Smooth muscle cell (in vitro differentiated cells): ENCODE measurements around the gene MPZ. TPM values are rescaled to one million over a fixed set of nuclear protein-coding genes. Genes with fewer than 3 reads are reported as not detected.

Experiments used
- DNase-seq: peaks from one replicate; lab custom pipeline; 2025; ENCODE audit not compliant: unreplicated experiment; lab: John Stamatoyannopoulos, UW
- H2AFZ ChIP-seq: fragments of 200-600 bp; sonication (generic); 2 replicates; pipeline ENCODE4 v1.6.0; 2016; ENCODE audit warnings: antibody characterized with exemption, low read depth, mild to moderate bottlenecking
- H3F3A ChIP-seq: fragments of 200-600 bp; sonication (generic); 2 replicates; pipeline ENCODE4 v1.6.0; 2017; ENCODE audit warnings: antibody characterized with exemption, low read depth
- H3K27ac ChIP-seq: fragments of 200-600 bp; sonication (generic); 2 replicates; pipeline ENCODE4 v1.5.1; 2016; ENCODE audit warnings: low read depth, mild to moderate bottlenecking
- H3K27me3 ChIP-seq: fragments of 200-600 bp; sonication (generic); 2 replicates; pipeline ENCODE4 v1.6.1; 2016; ENCODE audit warnings: low read depth, mild to moderate bottlenecking
- H3K36me3 ChIP-seq: fragments of 200-600 bp; sonication (generic); 2 replicates; pipeline ENCODE4 v1.5.1; 2016; ENCODE audit warnings: low read depth
- H3K4me1 ChIP-seq: fragments of 200-600 bp; sonication (generic); 2 replicates; pipeline ENCODE4 v1.5.1; 2016; ENCODE audit warnings: low read depth
- H3K4me2 ChIP-seq: fragments of 200-600 bp; sonication (generic); 2 replicates; pipeline ENCODE4 v1.6.0; 2016; ENCODE audit warnings: mild to moderate bottlenecking
- H3K4me3 ChIP-seq: fragments of 200-600 bp; sonication (generic); 2 replicates; pipeline ENCODE4 v1.5.1; 2016; ENCODE audit warnings: mild to moderate bottlenecking
- H3K79me2 ChIP-seq: fragments of 200-600 bp; sonication (generic); 2 replicates; pipeline ENCODE4 v1.6.0; 2016; ENCODE audit warnings: low read depth, mild to moderate bottlenecking
- H3K9ac ChIP-seq: fragments of 200-600 bp; sonication (generic); 2 replicates; pipeline ENCODE4 v1.6.0; 2016; ENCODE audit warnings: low read depth
- H3K9me3 ChIP-seq: fragments of 200-600 bp; sonication (generic); replicated peaks from 2 replicates; pipeline ENCODE4 v1.5.1; 2016; ENCODE audit warnings: low read depth
- H4K20me1 ChIP-seq: fragments of 200-600 bp; sonication (generic); 2 replicates; pipeline ENCODE4 v1.6.0; 2016; ENCODE audit warnings: low read depth
- CTCF ChIP-seq: fragments of 200-600 bp; sonication (generic); IDR thresholded peaks from 2 replicates; pipeline ENCODE4 v1.5.1; 2017; ENCODE audit warnings: borderline replicate concordance, mild to moderate bottlenecking, antibody characterized with exemption; ENCODE audit not compliant: insufficient read depth, poor library complexity, severe bottlenecking
- WGBS: methylation state at CpG from one replicate; pipeline ENCODE4 v1.1.7; 2016; ENCODE audit warnings: low lambda C conversion rate; 5-methylcytosine and 5-hydroxymethylcytosine counted together
- polyA plus RNA-seq: library from polyadenylated mRNA; unstranded; fragments of >200 nt; fragmentation: Nextera tagmentation; extraction: Ambion mirVana; gene quantifications from 2 replicates; pipeline ENCODE4 v1.2.1, GENCODE V29; 2016
- total RNA-seq: library from RNA; depleted of rRNA; stranded (reverse); fragments of >200 nt; gene quantifications from 2 replicates; pipeline ENCODE4 v1.2.3, GENCODE V29; 2014

MPZ gene
- total and polyA plus RNA-seq, 2 experiments from 2014 or later = not detected

GRCh38 chr1:161304927-161305866, 4.6 kb downstream of the MPZ start:
- Histone ChIP-seq H3K79me2 (no peaks in the 10 kb centered on the region), H3K36me3 (no peaks in the 10 kb centered on the region), H3K27me3 (no peaks in the 10 kb centered on the region), H3K27ac (no peak overlapping the region), H3K4me2 (peak overlapping the region; percentile 90), H3K4me3 (peak overlapping the region; percentile 69), H4K20me1 (no peaks in the 10 kb centered on the region), H2AFZ (peak overlapping the region; percentile 86), H3K4me1 (peaks cover 11% of the 10 kb centered on the region), H3K9ac (peak overlapping the region; percentile 18), H3F3A (no peaks in the 10 kb centered on the region), H3K9me3 (no peaks in the 10 kb centered on the region)
- no peak for DNase-seq
- no peak for TF ChIP-seq CTCF
- WGBS = 17% methylated on average over 13 of the region's 17 CpGs

- no peaks in the 10 kb centered on the region for H4K20me1 ChIP-seq
- WGBS = 91% methylated on average over 4 of the region's 4 CpGs
These were observed 9.3 kb downstream of the MPZ start for GRCh38 chr1:161300478-161300877.

DNA sequence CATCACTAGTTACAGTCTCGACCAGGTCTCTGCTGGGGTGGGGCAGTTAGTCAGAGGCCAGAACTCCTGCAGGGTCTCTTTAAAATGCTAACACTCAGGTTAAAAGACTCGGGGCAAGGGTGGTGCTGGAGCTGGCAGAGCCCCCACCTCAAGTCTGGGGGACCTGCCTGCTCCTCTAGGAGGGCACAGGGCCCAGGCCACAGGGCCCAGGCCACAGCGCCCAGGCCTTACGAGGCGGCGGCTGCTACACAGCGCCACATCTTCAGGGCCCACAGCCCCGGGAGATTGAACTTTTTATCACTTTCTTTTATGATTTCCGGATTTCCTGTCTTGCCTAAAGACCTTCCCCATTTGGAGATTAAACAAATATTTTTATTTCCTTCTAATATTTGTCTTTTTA, 10.4 kb downstream of the MPZ start:
- Histone ChIP-seq H2AFZ (no peak overlapping the region), H3F3A (no peaks in the 10 kb centered on the region), H3K4me1 (no peaks in the 10 kb centered on the region), H3K79me2 (no peaks in the 10 kb centered on the region), H3K36me3 (no peaks in the 10 kb centered on the region), H3K9me3 (no peaks in the 10 kb centered on the region), H3K4me3 (no peak overlapping the region), H4K20me1 (no peaks in the 10 kb centered on the region), H3K27ac (no peak overlapping the region), H3K4me2 (no peak overlapping the region), H3K27me3 (no peaks in the 10 kb centered on the region), H3K9ac (no peak overlapping the region)
- 73% methylated on average over 9 of the region's 9 CpGs for WGBS
- DNase-seq = no peak
- TF ChIP-seq CTCF = no peak

More at GRCh38 chr1:161300478-161300877, 9.3 kb downstream of the MPZ start:
- no peaks in the 10 kb centered on the region for H3K9me3 ChIP-seq
- no peak for DNase-seq
- no peak overlapping the region for H2AFZ ChIP-seq
- H3K27ac ChIP-seq = no peak overlapping the region
- H3K4me1 ChIP-seq = peaks cover 10% of the 10 kb centered on the region
- no peaks in the 10 kb centered on the region for H3K27me3 ChIP-seq
- H3F3A ChIP-seq = no peaks in the 10 kb centered on the region
- TF ChIP-seq CTCF = no peak
- H3K79me2 ChIP-seq = no peaks in the 10 kb centered on the region
- no peaks in the 10 kb centered on the region for H3K36me3 ChIP-seq
- H3K4me3 ChIP-seq = no peak overlapping the region
- H3K9ac ChIP-seq = no peak overlapping the region
- no peak overlapping the region for H3K4me2 ChIP-seq
